H1 (cell line): ENCODE results near the gene TBC1D22A. TPM values are rescaled to one million over a fixed set of nuclear protein-coding genes. Genes with fewer than 3 reads are reported as not detected.

Experiments used
- FOSL1 ChIP-seq: IDR thresholded peaks from 2 replicates; pipeline ENCODE4 v1.6.1; 2011; ENCODE audit warnings: mild to moderate bottlenecking, low read depth, low read length, moderate library complexity; ENCODE audit not compliant: insufficient read depth
- GTF2F1 ChIP-seq: IDR thresholded peaks from 2 replicates; pipeline ENCODE4 v1.6.1; 2012; ENCODE audit warnings: low read depth, low read length, improper control_type of control experiment, borderline replicate concordance
- POLR2AphosphoS5 ChIP-seq: IDR thresholded peaks from 2 replicates; pipeline ENCODE4 v1.6.1; 2011; ENCODE audit warnings: low read depth, low read length
- ZNF274 ChIP-seq: IDR thresholded peaks from 2 replicates; pipeline ENCODE4 v1.7.0; 2012; ENCODE audit warnings: low read length, borderline replicate concordance; ENCODE audit errors: extremely low read depth
- polyA plus RNA-seq, 7 experiments: library from polyadenylated mRNA; depleted of rRNA in 3 of 7; stranded (reverse) in 5 of 7; unstranded in 2 of 7; fragments of >200 nt in 5 of 7; fragments of 200-250 nt in 2 of 7; gene quantifications; 1 replicate in 5 of 7; 2 replicates in 1 of 7; 4 replicates in 1 of 7; pipeline versions ENCODE4 v1.2.1 to v1.2.3, GENCODE V29; 2011 to 2013; ENCODE audit warnings: missing spikeins in 2 of 7, mixed read lengths in 2 of 7
- total RNA-seq: library from RNA; stranded (reverse); fragmentation: NEBNext Ultra II Directional; extraction: Animal tissue kit (Norgen Biotek cat#: 25700); gene quantifications from 2 replicates; pipeline ENCODE4 v1.2.1, GENCODE V29; 2021

TBC1D22A gene
- total and polyA plus RNA-seq, 2 of the 8 experiments (the other 6 are each of a cell fraction or from before 2014, with no cell fraction given), result 11.9 to 18.4 TPM

GRCh38 chr22:46714550-46714949, 47.9 kb upstream of the TBC1D22A start (continued):
- TF ChIP-seq POLR2AphosphoS5 (no peak), ZNF274 (no peak), GTF2F1 (no peak), FOSL1 (no peak)
- TF ChIP-seq, all 59 proteins: peak for 0
